HepG2 (cell line): Measurements from ENCODE around the gene PDE4C. TPM values are rescaled to one million over a fixed set of nuclear protein-coding genes. Genes with fewer than 3 reads are reported as not detected.

ENCODE experiments used
- ATAC-seq: fragments of 200-7000 bp; cut with Tn5 transposase; 3 replicates; pipeline ENCODE4 v1.9.1; 2020; ENCODE audit warnings: mild to moderate bottlenecking, moderate library complexity
- BruUV-seq: library from RNA; stranded (reverse); fragments of 400-500 nt; replicated peaks from 2 replicates; lab custom pipeline; 2021; lab: Mats Ljungman, UMichigan
- CTCF ChIA-PET: fragments of 300-600 bp; formaldehyde crosslinking; extraction: SDS; loops from one replicate; lab custom pipeline; 2021; ENCODE audit warnings: low total read pairs, inconsistent platforms, low intra/inter-chr PET ratio; lab: Yijun Ruan, JAX
- POLR2A ChIA-PET: fragments of 350-600 bp; sonication (Branson Sonifier 250); formaldehyde crosslinking; loops from one replicate; lab custom pipeline; 2020; ENCODE audit warnings: antibody characterized with exemption, inconsistent platforms; lab: Yijun Ruan, JAX
- DNase-seq: peaks from one replicate; pipeline ENCODE4 v3.0.0-alpha.2; 2015; ENCODE audit warnings: low spot score
- FAIRE-seq: peaks from 3 replicates; lab custom pipeline; 2011; peaks lifted over from hg19 to GRCh38; lab: Jason Lieb, UNC
- H2AFZ ChIP-seq: one replicate; pipeline ENCODE4 v1.6.1; 2011; ENCODE audit warnings: low read length, inconsistent platforms
- H3K27ac ChIP-seq: fragments of 300-600 bp; 3 replicates; pipeline ENCODE4 v1.8.0; 2011; ENCODE audit warnings: mixed run types, mild to moderate bottlenecking, mixed read lengths, low read length, inconsistent platforms; ENCODE audit not compliant: insufficient read depth; ENCODE audit errors: extremely low read length
- H3K27me3 ChIP-seq, 2 experiments: fragments of 200-600 bp in 1 of 2; 2 replicates in 1 of 2; 3 replicates in 1 of 2; pipeline versions ENCODE4 v1.6.0 to v1.8.0; 2011; ENCODE audit warnings: low read length in 2 of 2, mild to moderate bottlenecking in 2 of 2, moderate library complexity in 2 of 2, inconsistent platforms in 1 of 2; ENCODE audit not compliant: insufficient read depth in 2 of 2, control insufficient read depth in 1 of 2
- H3K36me3 ChIP-seq, 2 experiments: fragments of 200-600 bp in 1 of 2; replicated peaks in 1 of 2; 2 replicates in 1 of 2; 3 replicates in 1 of 2; pipeline versions ENCODE4 v1.5.1 to v1.8.0; 2011; ENCODE audit warnings: low read length in 2 of 2, inconsistent platforms in 1 of 2; ENCODE audit not compliant: insufficient read depth in 2 of 2, control insufficient read depth in 1 of 2
- H3K4me1 ChIP-seq: 2 replicates; pipeline ENCODE4 v1.5.1; 2012; ENCODE audit warnings: low read length, inconsistent platforms; ENCODE audit not compliant: insufficient read depth
- H3K4me2 ChIP-seq: 2 replicates; pipeline ENCODE4 v1.6.0; 2011; ENCODE audit warnings: low read depth, low read length, inconsistent platforms
- H3K4me3 ChIP-seq, 3 experiments: fragments of 200-600 bp in 1 of 3; sonication (generic), shearing (Covaris generic) in 1 of 3; replicated peaks in 1 of 3; 2 replicates each; pipeline ENCODE4 v1.5.1; 2011 to 2016; ENCODE audit warnings: low read length in 3 of 3, inconsistent platforms in 2 of 3, low read depth in 2 of 3, mild to moderate bottlenecking in 2 of 3, control low read depth in 1 of 3, mixed read lengths in 1 of 3; ENCODE audit not compliant: insufficient read depth in 1 of 3
- H3K79me2 ChIP-seq: one replicate; pipeline ENCODE4 v1.6.1; 2011; ENCODE audit warnings: low read length, inconsistent platforms; ENCODE audit not compliant: insufficient read depth
- H3K9ac ChIP-seq: 2 replicates; pipeline ENCODE4 v1.6.0; 2011; ENCODE audit warnings: mild to moderate bottlenecking, low read depth, low read length, inconsistent platforms; ENCODE audit not compliant: insufficient read depth
- H3K9me3 ChIP-seq: 2 replicates; pipeline ENCODE4 v1.5.1; 2012; ENCODE audit warnings: mild to moderate bottlenecking, low read length
- H4K20me1 ChIP-seq: 2 replicates; pipeline ENCODE4 v1.6.0; 2011; ENCODE audit warnings: inconsistent platforms, mild to moderate bottlenecking, low read length, moderate library complexity; ENCODE audit not compliant: insufficient read depth
- ATF1 ChIP-seq: IDR thresholded peaks from 2 replicates; pipeline ENCODE4 v1.6.1; 2016; ENCODE audit warnings: mild to moderate bottlenecking, control low read depth
- ATF7-NPFF ChIP-seq: sonication (generic); formaldehyde crosslinking; IDR thresholded peaks from 2 replicates; pipeline ENCODE4 v1.8.1; 2023; ENCODE audit warnings: mild to moderate bottlenecking, low read depth, missing genetic modification reagents, moderate library complexity
- BHLHE40 ChIP-seq: IDR thresholded peaks from 2 replicates; pipeline ENCODE4 v1.6.1; 2011; ENCODE audit warnings: low read length, improper control_type of control experiment
- CSRNP1 ChIP-seq: sonication (generic); formaldehyde crosslinking; IDR thresholded peaks from 2 replicates; pipeline ENCODE4 v1.8.1; 2023; ENCODE audit warnings: mild to moderate bottlenecking, missing genetic modification reagents
- NR2F2 ChIP-seq: IDR thresholded peaks from 2 replicates; pipeline ENCODE4 v1.6.1; 2012; ENCODE audit warnings: low read depth, inconsistent platforms, borderline replicate concordance
- POLR2A ChIP-seq, 2 experiments: IDR thresholded peaks; 2 replicates each; pipeline ENCODE4 v1.6.1; 2011; ENCODE audit warnings: low read depth in 2 of 2, low read length in 2 of 2, mild to moderate bottlenecking in 1 of 2, moderate library complexity in 1 of 2; ENCODE audit not compliant: insufficient read depth in 1 of 2
- SNAPC2 ChIP-seq: sonication (generic); formaldehyde crosslinking; IDR thresholded peaks from 2 replicates; pipeline ENCODE4 v1.8.1; 2022; ENCODE audit warnings: mild to moderate bottlenecking, missing genetic modification reagents
- ZNF563 ChIP-seq: sonication (generic); formaldehyde crosslinking; IDR thresholded peaks from 2 replicates; pipeline ENCODE4 v1.8.0; 2022; ENCODE audit warnings: mild to moderate bottlenecking, moderate library complexity, missing genetic modification reagents
- ZNF740 ChIP-seq: sonication (generic); formaldehyde crosslinking; IDR thresholded peaks from 2 replicates; pipeline ENCODE4 v1.4.0; 2020; ENCODE audit warnings: missing genetic modification reagents
- WGBS: methylation state at CpG from one replicate; pipeline ENCODE4 v1.1.6; 2017; ENCODE audit warnings: low lambda C conversion rate; 5-methylcytosine and 5-hydroxymethylcytosine counted together
- in situ Hi-C: cut with HindIII; loops from 2 replicates; pipeline ENCODE4 v1.10.0; 2017; ENCODE audit warnings: low pct_unique_long_range_greater_than_20kb; ENCODE audit not compliant: extremely low pct_ligation_motif_present
- intact Hi-C: fragments of 100-400 bp; cut with micrococcal nuclease; formaldehyde crosslinking; loops from one replicate; pipeline ENCODE4 v1.10.0; 2022; ENCODE audit not compliant: unreplicated experiment
- polyA plus RNA-seq, 8 experiments: library from polyadenylated mRNA; depleted of rRNA in 3 of 8; stranded (reverse) in 7 of 8; unstranded in 1 of 8; fragments of >200 nt; fragmentation: Illumina TruSeq in 4 of 8; extraction: Trizol in 4 of 8; gene quantifications; 2 replicates each; pipeline versions ENCODE4 v1.2.1 to v1.2.3, GENCODE V29; 2011 to 2016; ENCODE audit warnings: low read depth in 4 of 8, missing spikeins in 1 of 8, mixed read lengths in 1 of 8; ENCODE audit not compliant: insufficient read depth in 1 of 8
- total RNA-seq, 5 experiments: library from RNA; depleted of rRNA; stranded (reverse); fragments of >200 nt; fragmentation: Illumina TruSeq; extraction: Trizol; gene quantifications; 2 replicates each; pipeline ENCODE4 v1.2.3, GENCODE V29; 2016; ENCODE audit warnings: low read depth in 1 of 5
- TF ChIP-seq, protein P1 (sequence below): sonication (generic); formaldehyde crosslinking; IDR thresholded peaks from 2 replicates; pipeline ENCODE4 v1.4.0; 2020; ENCODE audit warnings: missing genetic modification reagents
- TF ChIP-seq, protein P2 (sequence below): sonication (generic); formaldehyde crosslinking; IDR thresholded peaks from 2 replicates; pipeline ENCODE4 v1.8.0; 2022; ENCODE audit warnings: missing genetic modification reagents, mild to moderate bottlenecking, inconsistent platforms, borderline replicate concordance

Gene PDE4C
- total and polyA plus RNA-seq, 2 of the 13 experiments (the other 11 are each of a cell fraction or from before 2014, with no cell fraction given) = 1.4 to 14.0 TPM

GRCh38 chr19:18205200-18205892 lies 20.9 kb downstream of the PDE4C start (continued):
- TF ChIP-seq, protein P1, sequence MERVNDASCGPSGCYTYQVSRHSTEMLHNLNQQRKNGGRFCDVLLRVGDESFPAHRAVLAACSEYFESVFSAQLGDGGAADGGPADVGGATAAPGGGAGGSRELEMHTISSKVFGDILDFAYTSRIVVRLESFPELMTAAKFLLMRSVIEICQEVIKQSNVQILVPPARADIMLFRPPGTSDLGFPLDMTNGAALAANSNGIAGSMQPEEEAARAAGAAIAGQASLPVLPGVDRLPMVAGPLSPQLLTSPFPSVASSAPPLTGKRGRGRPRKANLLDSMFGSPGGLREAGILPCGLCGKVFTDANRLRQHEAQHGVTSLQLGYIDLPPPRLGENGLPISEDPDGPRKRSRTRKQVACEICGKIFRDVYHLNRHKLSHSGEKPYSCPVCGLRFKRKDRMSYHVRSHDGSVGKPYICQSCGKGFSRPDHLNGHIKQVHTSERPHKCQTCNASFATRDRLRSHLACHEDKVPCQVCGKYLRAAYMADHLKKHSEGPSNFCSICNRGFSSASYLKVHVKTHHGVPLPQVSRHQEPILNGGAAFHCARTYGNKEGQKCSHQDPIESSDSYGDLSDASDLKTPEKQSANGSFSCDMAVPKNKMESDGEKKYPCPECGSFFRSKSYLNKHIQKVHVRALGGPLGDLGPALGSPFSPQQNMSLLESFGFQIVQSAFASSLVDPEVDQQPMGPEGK (CRISPR knock-in tag) = peak; percentile 65; the same call in 1 of the 2 replicates

GRCh38 chr19:18204394-18205199 lies 21.6 kb downstream of the PDE4C start:
- H3K4me1 ChIP-seq = peaks cover 13% of the 10 kb centered on the region
- ChIA-PET POLR2A (interaction anchor here (0.6 to 4.0 kb wide), 12 partner anchors 12 to 345 kb away, joined by 3 to 27 read pairs (median 6); partner anchors contain the start of genes GDF15, IQCN, JUND and MPV17L2), CTCF (no interaction called here)
- no peak for FAIRE-seq
- TSS peak; percentile 62 for BruUV-seq
- no peaks in the 10 kb centered on the region for H3K79me2 ChIP-seq
- peak overlapping the region; percentile 87 for H3K4me2 ChIP-seq
- H2AFZ ChIP-seq = no peak overlapping the region
- H3K4me3 ChIP-seq = peak overlapping the region; percentile 73 to 76 (median 73)
- 0 out of 5 replicates have a peak, but pooled peaks cover 0 to 3% of the 10 kb centered on the region in 2 experiments for H3K27me3 ChIP-seq
- H3K36me3 ChIP-seq = peaks cover 3 to 5% of the 10 kb centered on the region in 2 experiments; a peak in 1 of 5 replicates
- intact Hi-C loops = loop anchor here (1.0 to 5.0 kb wide), 3 partner anchors 20 to 208 kb away; partner anchors contain the start of gene LSM4
- ATAC-seq = peak; percentile 14
- H3K9ac ChIP-seq = peak overlapping the region; percentile 73
- no peak for DNase-seq
- no peaks in the 10 kb centered on the region for H4K20me1 ChIP-seq
- peak overlapping the region; percentile 60 for H3K27ac ChIP-seq
- 2% methylated on average over 22 of the region's 22 CpGs for WGBS
- in situ Hi-C loops = loop anchor here (5.0 to 10.0 kb wide), 2 partner anchors 48 to 210 kb away; partner anchors contain the start of gene SSBP4
- H3K9me3 ChIP-seq = no peaks in the 10 kb centered on the region
- 0 out of 2 replicates have a peak, but pooled peaks have one; percentile 55 for TF ChIP-seq CSRNP1
- TF ChIP-seq POLR2A (IDR thresholded peaks at IDR 0.05; ENCODE audit: insufficient read depth in 1 of 2, low read depth in 2 of 2, low read length in 2 of 2) = peak in 1 of 2 experiments; percentile 32; a peak in 1 of 4 replicates
- TF ChIP-seq, protein P1 (CRISPR knock-in tag) = peak; percentile 84
- TF ChIP-seq, protein P2, sequence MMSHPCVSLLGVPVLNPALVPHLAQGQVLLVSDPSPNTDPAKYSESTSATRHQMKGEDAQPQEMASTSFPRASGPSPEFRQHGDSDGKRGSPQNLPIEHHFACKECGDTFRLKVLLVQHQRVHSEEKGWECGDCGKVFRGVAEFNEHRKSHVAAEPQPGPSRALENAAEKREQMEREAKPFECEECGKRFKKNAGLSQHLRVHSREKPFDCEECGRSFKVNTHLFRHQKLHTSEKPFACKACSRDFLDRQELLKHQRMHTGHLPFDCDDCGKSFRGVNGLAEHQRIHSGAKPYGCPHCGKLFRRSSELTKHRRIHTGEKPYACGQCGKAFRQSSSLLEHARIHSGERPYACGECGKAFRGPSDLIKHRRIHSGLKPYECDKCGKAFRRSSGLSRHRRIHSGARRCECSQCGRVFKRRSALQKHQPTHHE (CRISPR knock-in tag) = no peak
- 0 out of 2 replicates have a peak, but pooled peaks have one; percentile 4 for TF ChIP-seq ATF1 (CRISPR knock-in tag)
- peak; percentile 90 for TF ChIP-seq ZNF740
- TF ChIP-seq BHLHE40 = peak; percentile 19; the same call in 1 of the 2 replicates
- TF ChIP-seq SNAPC2 (CRISPR knock-in tag) = 0 out of 2 replicates have a peak, but pooled peaks have one; percentile 18
- no peak for TF ChIP-seq ATF7-NPFF
- TF ChIP-seq ZNF563 (CRISPR knock-in tag) = 0 out of 2 replicates have a peak, but pooled peaks have one; percentile 33
- 0 out of 2 replicates have a peak, but pooled peaks have one; percentile 10 for TF ChIP-seq NR2F2
